GM12878 (cell line): ENCODE measurements around the gene RIC1. TPM values are rescaled to one million over a fixed set of nuclear protein-coding genes. Genes with fewer than 3 reads are reported as not detected.

Source experiments
- ATAC-seq: fragments of 200-7000 bp; cut with Tn5 transposase; 3 replicates; pipeline ENCODE4 v1.9.1; 2020; ENCODE audit warnings: mild to moderate bottlenecking, moderate library complexity
- BruUV-seq: library from RNA; stranded (reverse); fragments of 400-500 nt; replicated peaks from 2 replicates; lab custom pipeline; 2021; lab: Mats Ljungman, UMichigan
- CTCF ChIA-PET: fragments of 300-600 bp; sonication (Branson Sonifier 250); formaldehyde crosslinking; extraction: SDS; loops from one replicate; lab custom pipeline; 2021; ENCODE audit warnings: inconsistent platforms; lab: Yijun Ruan, JAX
- POLR2A ChIA-PET: fragments of 350-600 bp; formaldehyde crosslinking; extraction: SDS; loops from one replicate; lab custom pipeline; 2021; ENCODE audit warnings: inconsistent platforms; lab: Charles Lee
- RAD21 ChIA-PET: fragments of 300-600 bp; sonication (Branson Sonifier 250); formaldehyde crosslinking; loops from one replicate; lab custom pipeline; 2023; ENCODE audit warnings: antibody characterized with exemption; ENCODE audit not compliant: unreplicated experiment; lab: Charles Lee
- SMC1A ChIA-PET: fragments of 300-600 bp; sonication (Branson Sonifier 250); formaldehyde crosslinking; loops from one replicate; lab custom pipeline; 2023; ENCODE audit not compliant: unreplicated experiment, uncharacterized antibody; lab: Charles Lee
- DNase-seq: peaks from one replicate; pipeline ENCODE4 v3.0.0-alpha.2; 2011; ENCODE audit warnings: low read depth, low spot score
- FAIRE-seq: peaks from 3 replicates; lab custom pipeline; 2011; peaks lifted over from hg19 to GRCh38; lab: Jason Lieb, UNC
- H2AFZ ChIP-seq: 2 replicates; pipeline ENCODE4 v1.6.0; 2011; ENCODE audit warnings: low read depth, low read length, control low read depth; ENCODE audit not compliant: control insufficient read depth
- H3K27ac ChIP-seq: 2 replicates; pipeline ENCODE4 v1.5.1; 2011; ENCODE audit warnings: control low read depth; ENCODE audit not compliant: control insufficient read depth, insufficient read depth
- H3K27me3 ChIP-seq, 2 experiments: replicated peaks in 1 of 2; 2 replicates each; pipeline versions ENCODE4 v1.6.0 to v1.6.1; 2011; ENCODE audit warnings: low read length in 1 of 2; ENCODE audit not compliant: control insufficient read depth in 2 of 2, insufficient read depth in 2 of 2
- H3K36me3 ChIP-seq, 2 experiments: 2 replicates each; pipeline ENCODE4 v1.5.1; 2011; ENCODE audit warnings: low read length in 1 of 2; ENCODE audit not compliant: control insufficient read depth in 2 of 2, insufficient read depth in 2 of 2
- H3K4me1 ChIP-seq: 2 replicates; pipeline ENCODE4 v1.6.1; 2011; ENCODE audit warnings: mild to moderate bottlenecking, low read length, moderate library complexity, mixed read lengths; ENCODE audit not compliant: control insufficient read depth, insufficient read depth
- H3K4me2 ChIP-seq: 2 replicates; pipeline ENCODE4 v1.6.0; 2011; ENCODE audit warnings: control low read depth; ENCODE audit not compliant: control insufficient read depth, insufficient read depth
- H3K4me3 ChIP-seq: fragments of 200-600 bp; sonication (generic); 2 replicates; pipeline ENCODE4 v1.5.1; 2016
- H3K79me2 ChIP-seq: 2 replicates; pipeline ENCODE4 v1.6.0; 2011; ENCODE audit warnings: low read length; ENCODE audit not compliant: control insufficient read depth, insufficient read depth
- H3K9ac ChIP-seq: 2 replicates; pipeline ENCODE4 v1.8.0; 2011; ENCODE audit warnings: low read length, control low read depth, mixed read lengths; ENCODE audit not compliant: control insufficient read depth, insufficient read depth
- H3K9me3 ChIP-seq: replicated peaks from 3 replicates; pipeline ENCODE4 v1.5.1; 2011; ENCODE audit warnings: mild to moderate bottlenecking, low read length; ENCODE audit not compliant: control insufficient read depth, insufficient read depth
- H4K20me1 ChIP-seq: 2 replicates; pipeline ENCODE4 v1.6.0; 2011; ENCODE audit not compliant: control insufficient read depth, insufficient read depth
- ASH2L ChIP-seq: fragments of 300-600, 200-600 bp; sonication (generic); IDR thresholded peaks from 2 replicates; pipeline ENCODE4 v1.6.1; 2017; ENCODE audit warnings: low read depth, mild to moderate bottlenecking, borderline replicate concordance
- BHLHE40 ChIP-seq, 2 experiments: fragments of 450-650 bp in 1 of 2; IDR thresholded peaks; 2 replicates each; pipeline ENCODE4 v1.6.1; 2011 to 2017; ENCODE audit warnings: low read depth in 2 of 2, borderline replicate concordance in 1 of 2, improper control_type of control experiment in 1 of 2, low read length in 1 of 2, mild to moderate bottlenecking in 1 of 2
- GATAD2B ChIP-seq: fragments of 450-650 bp; conservative IDR thresholded peaks from 2 replicates; pipeline ENCODE4 v1.6.1; 2017; ENCODE audit warnings: low read depth, mild to moderate bottlenecking, moderate library complexity
- HDGF ChIP-seq: fragments of 450-650 bp; IDR thresholded peaks from 2 replicates; pipeline ENCODE4 v1.6.1; 2016; ENCODE audit warnings: antibody characterized with exemption
- IRF4 ChIP-seq: IDR thresholded peaks from 2 replicates; pipeline ENCODE4 v1.6.1; 2011; ENCODE audit warnings: low read depth, low read length
- MTA3 ChIP-seq: IDR thresholded peaks from 2 replicates; pipeline ENCODE4 v1.6.1; 2012; ENCODE audit warnings: low read length, inconsistent platforms, borderline replicate concordance
- MXI1 ChIP-seq: fragments of 150-350 bp; IDR thresholded peaks from 2 replicates; pipeline ENCODE4 v1.6.1; 2011; ENCODE audit warnings: low read depth, mild to moderate bottlenecking, inconsistent platforms, low read length, improper control_type of control experiment
- NBN ChIP-seq: fragments of 450-650 bp; IDR thresholded peaks from 2 replicates; pipeline ENCODE4 v1.6.1; 2016
- NFIC ChIP-seq: IDR thresholded peaks from 2 replicates; pipeline ENCODE4 v1.6.1; 2012; ENCODE audit warnings: low read depth, mild to moderate bottlenecking, inconsistent platforms, low read length, moderate library complexity
- POLR2A ChIP-seq: IDR thresholded peaks from 2 replicates; pipeline ENCODE4 v1.6.1; 2011; ENCODE audit warnings: low read depth, mild to moderate bottlenecking, low read length
- POLR2AphosphoS5 ChIP-seq: IDR thresholded peaks from 2 replicates; pipeline ENCODE4 v1.6.1; 2011; ENCODE audit warnings: mild to moderate bottlenecking, low read length, inconsistent platforms
- RCOR1 ChIP-seq: conservative IDR thresholded peaks from 2 replicates; pipeline ENCODE4 v1.6.1; 2012; ENCODE audit warnings: low read depth, low read length, improper control_type of control experiment
- ZNF622 ChIP-seq: fragments of 450-650 bp; IDR thresholded peaks from 2 replicates; pipeline ENCODE4 v1.6.1; 2017; ENCODE audit warnings: mild to moderate bottlenecking, inconsistent platforms
- WGBS: methylation state at CpG from one replicate; pipeline ENCODE4 v1.1.6; 2016; ENCODE audit warnings: low lambda C conversion rate; ENCODE audit not compliant: insufficient replicate concordance, insufficient coverage; ENCODE audit errors: missing lambda C conversion rate; 5-methylcytosine and 5-hydroxymethylcytosine counted together
- in situ Hi-C: fragments of 300-500 bp; cut with MboI; formaldehyde crosslinking; loops from 9 replicates; pipeline ENCODE4 v1.14.3; 2018; ENCODE audit warnings: mixed read lengths
- intact Hi-C: fragments of 100-400 bp; cut with micrococcal nuclease; formaldehyde crosslinking; loops from one replicate; pipeline ENCODE4 v1.14.2; 2022; ENCODE audit not compliant: unreplicated experiment
- polyA plus RNA-seq, 11 experiments: library from polyadenylated mRNA; depleted of rRNA in 4 of 11; unstranded in 6 of 11; stranded (reverse) in 5 of 11; fragments of >200 nt; fragmentation: Nextera tagmentation in 4 of 11; fragmentation: Illumina TruSeq in 1 of 11; extraction: Ambion mirVana in 4 of 11; extraction: Trizol in 1 of 11; gene quantifications; 1 replicate in 1 of 11; 2 replicates in 10 of 11; pipeline versions ENCODE4 v1.2.1 to v1.2.3, GENCODE V29; 2011 to 2016; ENCODE audit warnings: inconsistent platforms in 2 of 11, missing spikeins in 2 of 11, low read depth in 1 of 11
- total RNA-seq, 4 experiments: library from RNA; depleted of rRNA in 3 of 4; stranded (reverse); fragments of >200 nt in 3 of 4; fragmentation: Illumina TruSeq in 1 of 4; extraction: Trizol in 1 of 4; gene quantifications; 2 replicates each; pipeline versions ENCODE4 v1.2.1 to v1.2.3, GENCODE V29; 2013 to 2021
- TF ChIP-seq, protein P1 (sequence below): fragments of 150-350 bp; IDR thresholded peaks from 2 replicates; pipeline ENCODE4 v1.6.1; 2016; ENCODE audit warnings: low read depth, low read length
- TF ChIP-seq, protein P2 (sequence below): fragments of 450-650 bp; IDR thresholded peaks from 2 replicates; pipeline ENCODE4 v1.6.1; 2017; ENCODE audit warnings: mild to moderate bottlenecking

RIC1 gene
- total and polyA plus RNA-seq, 10 of the 15 experiments (the other 5 are each of a cell fraction or from before 2014, with no cell fraction given) = 6.2 to 59.8 (median 33.3) TPM

GRCh38 chr9:5629312-5630080 is 589 bp downstream of the RIC1 start:
- H2AFZ ChIP-seq = peak overlapping the region; percentile 15; the same call in 1 of the 2 replicates
- no peak for FAIRE-seq
- TF ChIP-seq BHLHE40 (IDR thresholded peaks at IDR 0.05; ENCODE audit: borderline replicate concordance in 1 of 2, low read depth in 2 of 2, low read length in 1 of 2) (peak; percentile 46 to 49; a peak in 2 of 4 replicates), GATAD2B (peak; percentile 28; the same call in 1 of the 2 replicates), NBN (no peak), RCOR1 (no peak), NFIC (no peak), ASH2L (peak; percentile 47; the same call in 1 of the 2 replicates), POLR2A (peak; percentile 42), MXI1 (peak; percentile 63; the same call in 1 of the 2 replicates), ZNF622 (no peak), POLR2AphosphoS5 (0 out of 2 replicates have a peak, but pooled peaks have one; percentile 19), MTA3 (no peak), IRF4 (no peak), HDGF (peak; percentile 15; the same call in 1 of the 2 replicates)
- TF ChIP-seq, protein P1, sequence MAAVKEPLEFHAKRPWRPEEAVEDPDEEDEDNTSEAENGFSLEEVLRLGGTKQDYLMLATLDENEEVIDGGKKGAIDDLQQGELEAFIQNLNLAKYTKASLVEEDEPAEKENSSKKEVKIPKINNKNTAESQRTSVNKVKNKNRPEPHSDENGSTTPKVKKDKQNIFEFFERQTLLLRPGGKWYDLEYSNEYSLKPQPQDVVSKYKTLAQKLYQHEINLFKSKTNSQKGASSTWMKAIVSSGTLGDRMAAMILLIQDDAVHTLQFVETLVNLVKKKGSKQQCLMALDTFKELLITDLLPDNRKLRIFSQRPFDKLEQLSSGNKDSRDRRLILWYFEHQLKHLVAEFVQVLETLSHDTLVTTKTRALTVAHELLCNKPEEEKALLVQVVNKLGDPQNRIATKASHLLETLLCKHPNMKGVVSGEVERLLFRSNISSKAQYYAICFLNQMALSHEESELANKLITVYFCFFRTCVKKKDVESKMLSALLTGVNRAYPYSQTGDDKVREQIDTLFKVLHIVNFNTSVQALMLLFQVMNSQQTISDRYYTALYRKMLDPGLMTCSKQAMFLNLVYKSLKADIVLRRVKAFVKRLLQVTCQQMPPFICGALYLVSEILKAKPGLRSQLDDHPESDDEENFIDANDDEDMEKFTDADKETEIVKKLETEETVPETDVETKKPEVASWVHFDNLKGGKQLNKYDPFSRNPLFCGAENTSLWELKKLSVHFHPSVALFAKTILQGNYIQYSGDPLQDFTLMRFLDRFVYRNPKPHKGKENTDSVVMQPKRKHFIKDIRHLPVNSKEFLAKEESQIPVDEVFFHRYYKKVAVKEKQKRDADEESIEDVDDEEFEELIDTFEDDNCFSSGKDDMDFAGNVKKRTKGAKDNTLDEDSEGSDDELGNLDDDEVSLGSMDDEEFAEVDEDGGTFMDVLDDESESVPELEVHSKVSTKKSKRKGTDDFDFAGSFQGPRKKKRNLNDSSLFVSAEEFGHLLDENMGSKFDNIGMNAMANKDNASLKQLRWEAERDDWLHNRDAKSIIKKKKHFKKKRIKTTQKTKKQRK = no peak
- TF ChIP-seq, protein P2, sequence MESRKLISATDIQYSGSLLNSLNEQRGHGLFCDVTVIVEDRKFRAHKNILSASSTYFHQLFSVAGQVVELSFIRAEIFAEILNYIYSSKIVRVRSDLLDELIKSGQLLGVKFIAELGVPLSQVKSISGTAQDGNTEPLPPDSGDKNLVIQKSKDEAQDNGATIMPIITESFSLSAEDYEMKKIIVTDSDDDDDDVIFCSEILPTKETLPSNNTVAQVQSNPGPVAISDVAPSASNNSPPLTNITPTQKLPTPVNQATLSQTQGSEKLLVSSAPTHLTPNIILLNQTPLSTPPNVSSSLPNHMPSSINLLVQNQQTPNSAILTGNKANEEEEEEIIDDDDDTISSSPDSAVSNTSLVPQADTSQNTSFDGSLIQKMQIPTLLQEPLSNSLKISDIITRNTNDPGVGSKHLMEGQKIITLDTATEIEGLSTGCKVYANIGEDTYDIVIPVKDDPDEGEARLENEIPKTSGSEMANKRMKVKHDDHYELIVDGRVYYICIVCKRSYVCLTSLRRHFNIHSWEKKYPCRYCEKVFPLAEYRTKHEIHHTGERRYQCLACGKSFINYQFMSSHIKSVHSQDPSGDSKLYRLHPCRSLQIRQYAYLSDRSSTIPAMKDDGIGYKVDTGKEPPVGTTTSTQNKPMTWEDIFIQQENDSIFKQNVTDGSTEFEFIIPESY = no peak

More at GRCh38 chr9:5629312-5630080, 589 bp downstream of the RIC1 start:
- peak overlapping the region; percentile 98 for H3K4me3 ChIP-seq
- H3K4me1 ChIP-seq = peaks cover 26% of the 10 kb centered on the region
- peak overlapping the region; percentile 41; the same call in 1 of the 2 replicates for H3K4me2 ChIP-seq
- no peak for DNase-seq
- RAD21 ChIA-PET = interaction anchor here (0.6 to 4.2 kb wide), 22 partner anchors 8 to 837 kb away, joined by 3 to 52 read pairs (median 4); partner anchors contain the start of genes CD274, PLGRKT and RCL1
- WGBS = 1% methylated on average over 35 of the region's 56 CpGs
- H3K9me3 ChIP-seq = peaks cover 2% of the 10 kb centered on the region; the same call in 2 of the 3 replicates
- CTCF ChIA-PET = interaction anchor here (0.8 to 1.8 kb wide), 3 partner anchors 29 to 43 kb away, joined by 3 to 8 read pairs (median 3); no protein-coding TSS in a partner anchor
- in situ Hi-C loops (no loop called here), intact Hi-C loops (loop anchor here (5.0 kb wide), 3 partner anchors 68 to 203 kb away; partner anchors contain the start of gene ERMP1)
- no peaks in the 10 kb centered on the region for H3K27me3 ChIP-seq
- peaks cover 86% of the 10 kb centered on the region for H3K79me2 ChIP-seq
- H4K20me1 ChIP-seq = no peaks in the 10 kb centered on the region
- H3K36me3 ChIP-seq = no peaks in the 10 kb centered on the region
- peak; percentile 4 for ATAC-seq
- SMC1A ChIA-PET = interaction anchor here (0.6 to 3.4 kb wide), 10 partner anchors 10 to 200 kb away, joined by 3 to 26 read pairs (median 9); no protein-coding TSS in a partner anchor
- POLR2A ChIA-PET = interaction anchor here (0.5 to 3.0 kb wide), 15 partner anchors 10 to 643 kb away, joined by 3 to 19 read pairs (median 6); partner anchors contain the start of gene CD274
- BruUV-seq = no TSS peak
- H3K9ac ChIP-seq = peak overlapping the region; percentile 94
- H3K27ac ChIP-seq = peak overlapping the region; percentile 78
